ENCODE results near the gene HP. TPM values are rescaled to one million over a fixed set of nuclear protein-coding genes. Genes with fewer than 3 reads are reported as not detected.

Gene HP
- total RNA-seq, 1 experiment from 2014 or later: not detected

- BruUV-seq (replicated peaks): no TSS peak
- TF ChIP-seq, protein P1, sequence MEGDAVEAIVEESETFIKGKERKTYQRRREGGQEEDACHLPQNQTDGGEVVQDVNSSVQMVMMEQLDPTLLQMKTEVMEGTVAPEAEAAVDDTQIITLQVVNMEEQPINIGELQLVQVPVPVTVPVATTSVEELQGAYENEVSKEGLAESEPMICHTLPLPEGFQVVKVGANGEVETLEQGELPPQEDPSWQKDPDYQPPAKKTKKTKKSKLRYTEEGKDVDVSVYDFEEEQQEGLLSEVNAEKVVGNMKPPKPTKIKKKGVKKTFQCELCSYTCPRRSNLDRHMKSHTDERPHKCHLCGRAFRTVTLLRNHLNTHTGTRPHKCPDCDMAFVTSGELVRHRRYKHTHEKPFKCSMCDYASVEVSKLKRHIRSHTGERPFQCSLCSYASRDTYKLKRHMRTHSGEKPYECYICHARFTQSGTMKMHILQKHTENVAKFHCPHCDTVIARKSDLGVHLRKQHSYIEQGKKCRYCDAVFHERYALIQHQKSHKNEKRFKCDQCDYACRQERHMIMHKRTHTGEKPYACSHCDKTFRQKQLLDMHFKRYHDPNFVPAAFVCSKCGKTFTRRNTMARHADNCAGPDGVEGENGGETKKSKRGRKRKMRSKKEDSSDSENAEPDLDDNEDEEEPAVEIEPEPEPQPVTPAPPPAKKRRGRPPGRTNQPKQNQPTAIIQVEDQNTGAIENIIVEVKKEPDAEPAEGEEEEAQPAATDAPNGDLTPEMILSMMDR (conservative IDR thresholded peaks at IDR 0.05): no peak
- no peak for TF ChIP-seq EZH2 (IDR thresholded peaks at IDR 0.05; ENCODE audit: low read depth)
- Histone ChIP-seq H3K27ac (no peak overlapping the region), H3K4me3 (no peak overlapping the region), H3K4me2 (no peak overlapping the region), H3K9me2 (ENCODE audit: insufficient read depth) (no peaks in the 10 kb centered on the region), H3K27me3 (ENCODE audit: insufficient read depth, low read depth) (no peaks in the 10 kb centered on the region), H3K79me2 (ENCODE audit: low read depth) (peaks cover 2% of the 10 kb centered on the region; the same call in 1 of the 2 replicates), H3K36me3 (ENCODE audit: low read depth) (no peaks in the 10 kb centered on the region), H3K4me1 (replicated peaks; ENCODE audit: insufficient read depth) (peaks cover 7% of the 10 kb centered on the region; the same call in 1 of the 2 replicates), H2AFZ (no peak overlapping the region), H4K20me1 (ENCODE audit: insufficient read depth) (no peaks in the 10 kb centered on the region), H3K9me3 (ENCODE audit: insufficient read depth, low read depth) (no peaks in the 10 kb centered on the region), H3F3A (ENCODE audit: insufficient read depth, low read depth) (peaks cover 6% of the 10 kb centered on the region; the same call in 1 of the 2 replicates)
- intact Hi-C loops (cut with micrococcal nuclease; ENCODE audit: unreplicated experiment): no loop called here
- ChIA-PET CTCF (no interaction called here), POLR2A (ENCODE audit: unreplicated experiment) (no interaction called here)
- no peak for DNase-seq
These were observed 39.6 kb upstream of the HP start for GRCh38 chr16:72014675-72015074.

DNA sequence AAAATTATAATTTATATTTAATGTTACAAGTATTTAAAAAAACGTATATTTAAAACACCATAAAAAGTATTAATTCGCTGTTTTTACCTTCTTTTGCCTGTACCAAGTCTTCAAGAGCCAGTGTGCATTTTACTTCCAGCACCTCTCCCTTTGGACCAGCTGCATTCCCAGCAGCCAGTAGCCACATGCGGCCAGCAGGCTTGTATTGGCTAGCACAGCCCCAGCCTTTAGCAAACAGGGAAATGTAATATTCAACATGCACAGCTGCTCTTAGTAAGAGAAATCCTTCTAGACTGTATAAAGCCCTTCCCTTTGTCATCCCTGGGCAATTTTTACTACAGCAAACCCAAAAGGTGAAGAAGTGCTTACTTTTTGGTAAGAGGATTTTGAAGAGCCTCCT, 39.2 kb upstream of the HP start:
- ChIA-PET CTCF (no interaction called here), POLR2A (ENCODE audit: unreplicated experiment) (no interaction called here)
- H3K9me3 ChIP-seq (ENCODE audit: insufficient read depth, low read depth): no peaks in the 10 kb centered on the region
- H4K20me1 ChIP-seq (ENCODE audit: insufficient read depth): no peaks in the 10 kb centered on the region
- TF ChIP-seq, protein P1 (conservative IDR thresholded peaks at IDR 0.05): no peak
- no peak for TF ChIP-seq EZH2 (IDR thresholded peaks at IDR 0.05; ENCODE audit: low read depth)
- H2AFZ ChIP-seq: no peak overlapping the region
- H3K4me1 ChIP-seq (replicated peaks; ENCODE audit: insufficient read depth): peaks cover 7% of the 10 kb centered on the region; the same call in 1 of the 2 replicates
- no peak for DNase-seq
- BruUV-seq (replicated peaks): no TSS peak
- intact Hi-C loops (cut with micrococcal nuclease; ENCODE audit: unreplicated experiment): no loop called here
- H3K9me2 ChIP-seq (ENCODE audit: insufficient read depth): no peaks in the 10 kb centered on the region
- no peak overlapping the region for H3K27ac ChIP-seq
- no peak overlapping the region for H3K4me2 ChIP-seq
- no peaks in the 10 kb centered on the region for H3K27me3 ChIP-seq (ENCODE audit: insufficient read depth, low read depth)
- peaks cover 6% of the 10 kb centered on the region; the same call in 1 of the 2 replicates for H3F3A ChIP-seq (ENCODE audit: insufficient read depth, low read depth)
- no peak overlapping the region for H3K4me3 ChIP-seq
- no peaks in the 10 kb centered on the region for H3K79me2 ChIP-seq (ENCODE audit: low read depth)
- H3K36me3 ChIP-seq (ENCODE audit: low read depth): no peaks in the 10 kb centered on the region

DNA sequence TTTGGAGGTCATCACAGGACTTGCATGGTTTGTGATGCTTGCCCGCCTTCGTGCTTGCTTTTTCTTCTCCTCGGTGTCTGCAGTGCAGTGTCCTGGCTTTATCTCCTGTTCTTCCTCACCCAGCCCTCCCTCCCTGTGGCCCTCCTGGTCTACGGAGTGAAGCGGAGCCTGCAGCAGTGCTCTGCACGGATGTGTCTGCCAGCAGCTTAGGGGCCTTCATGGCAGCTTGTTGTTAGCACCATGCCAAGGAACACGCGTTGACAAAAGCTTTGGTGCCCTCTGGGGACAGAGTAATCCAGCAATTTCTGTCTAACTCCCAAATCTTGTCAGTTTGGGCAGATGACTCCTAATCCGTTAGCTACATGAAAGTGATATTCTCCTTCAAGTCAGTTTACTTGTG, 35.8 kb upstream of the HP start:
- ChIA-PET POLR2A (ENCODE audit: unreplicated experiment) (interaction anchor here (0.6 kb wide), 1 partner anchor 420 kb away, joined by 6 read pairs; no protein-coding TSS in a partner anchor), CTCF (no interaction called here)
- no peaks in the 10 kb centered on the region for H3K4me1 ChIP-seq (replicated peaks; ENCODE audit: insufficient read depth)
- no peaks in the 10 kb centered on the region for H3K79me2 ChIP-seq (ENCODE audit: low read depth)
- H3K4me2 ChIP-seq: no peak overlapping the region
- no peaks in the 10 kb centered on the region for H3K27me3 ChIP-seq (ENCODE audit: insufficient read depth, low read depth)
- H2AFZ ChIP-seq: no peak overlapping the region
- no peak overlapping the region for H3K27ac ChIP-seq
- TF ChIP-seq, protein P1 (conservative IDR thresholded peaks at IDR 0.05): no peak
- TF ChIP-seq EZH2 (IDR thresholded peaks at IDR 0.05; ENCODE audit: low read depth): no peak
- H3K4me3 ChIP-seq: no peak overlapping the region
- H3K9me2 ChIP-seq (ENCODE audit: insufficient read depth): no peaks in the 10 kb centered on the region
- intact Hi-C loops (cut with micrococcal nuclease; ENCODE audit: unreplicated experiment): no loop called here
- no TSS peak for BruUV-seq (replicated peaks)
- no peak for DNase-seq
- no peaks in the 10 kb centered on the region for H3K36me3 ChIP-seq (ENCODE audit: low read depth)
- H3K9me3 ChIP-seq (ENCODE audit: insufficient read depth, low read depth): no peaks in the 10 kb centered on the region
- no peaks in the 10 kb centered on the region for H4K20me1 ChIP-seq (ENCODE audit: insufficient read depth)
- H3F3A ChIP-seq (ENCODE audit: insufficient read depth, low read depth): no peaks in the 10 kb centered on the region

Data from PC-9 (cell line).